A549 (cell line): ENCODE data around the gene DCUN1D5.

Source experiments
- CBX2 ChIP-seq: fragments of 200-600 bp; sonication (generic); IDR thresholded peaks from 2 replicates; pipeline ENCODE4 v1.6.1; 2016; ENCODE audit warnings: low read depth, mild to moderate bottlenecking, borderline replicate concordance
- CBX8 ChIP-seq: fragments of 200-600 bp; sonication (generic); IDR thresholded peaks from 2 replicates; pipeline ENCODE4 v1.6.1; 2016
- CHD2 ChIP-seq: fragments of 150-350 bp; IDR thresholded peaks from 2 replicates; pipeline ENCODE4 v1.6.1; 2014; ENCODE audit warnings: low read length; ENCODE audit not compliant: partially characterized antibody
- HEYL ChIP-seq: fragments of 250-450 bp; sonication (Bioruptor Pico); IDR thresholded peaks from 2 replicates; pipeline ENCODE4 v1.8.0; 2021; ENCODE audit warnings: mild to moderate bottlenecking, moderate library complexity
- HOXB5 ChIP-seq: fragments of 250-450 bp; sonication (Bioruptor Pico); IDR thresholded peaks from 2 replicates; pipeline ENCODE4 v1.5.0; 2020; ENCODE audit warnings: mild to moderate bottlenecking, moderate library complexity
- MYC ChIP-seq: IDR thresholded peaks from 2 replicates; pipeline ENCODE4 v1.6.1; 2012; ENCODE audit warnings: mild to moderate bottlenecking, inconsistent platforms, low read length, improper control_type of control experiment, borderline replicate concordance
- POLR2A ChIP-seq: IDR thresholded peaks from 2 replicates; pipeline ENCODE4 v1.6.1; 2012; ENCODE audit warnings: mild to moderate bottlenecking, low read length
- POLR2AphosphoS2 ChIP-seq: conservative IDR thresholded peaks from 2 replicates; pipeline ENCODE4 v1.6.1; 2012; ENCODE audit warnings: low read length, improper control_type of control experiment, inconsistent platforms
- RFX5 ChIP-seq: fragments of 450-650 bp; IDR thresholded peaks from 2 replicates; pipeline ENCODE4 v1.7.1; 2014; ENCODE audit warnings: antibody characterized with exemption, mild to moderate bottlenecking, moderate library complexity
- ZC3H11A ChIP-seq: fragments of 450-650 bp; IDR thresholded peaks from 2 replicates; pipeline ENCODE4 v1.6.1; 2014; ENCODE audit warnings: antibody characterized with exemption, mild to moderate bottlenecking
- TF ChIP-seq, protein P1 (sequence below): fragments of 200-600 bp; sonication (generic); IDR thresholded peaks from 2 replicates; pipeline ENCODE4 v1.6.1; 2016; ENCODE audit warnings: antibody characterized with exemption, mild to moderate bottlenecking, moderate library complexity
- TF ChIP-seq, protein P2 (sequence below): fragments of >200 bp; sonication (Bioruptor Twin); formaldehyde crosslinking; IDR thresholded peaks from 3 replicates; pipeline ENCODE4 v1.5.1; 2016
- TF ChIP-seq, protein P3 (sequence below): fragments of 450-650 bp; IDR thresholded peaks from 2 replicates; pipeline ENCODE4 v1.6.1; 2014; ENCODE audit warnings: antibody characterized with exemption
- TF ChIP-seq, protein P4 (sequence below): IDR thresholded peaks from 2 replicates; pipeline ENCODE4 v1.6.1; 2012

- no peak for TF ChIP-seq HEYL (CRISPR knock-in tag)
- no peak for TF ChIP-seq CHD2
- TF ChIP-seq MYC = no peak
- TF ChIP-seq, protein P1, sequence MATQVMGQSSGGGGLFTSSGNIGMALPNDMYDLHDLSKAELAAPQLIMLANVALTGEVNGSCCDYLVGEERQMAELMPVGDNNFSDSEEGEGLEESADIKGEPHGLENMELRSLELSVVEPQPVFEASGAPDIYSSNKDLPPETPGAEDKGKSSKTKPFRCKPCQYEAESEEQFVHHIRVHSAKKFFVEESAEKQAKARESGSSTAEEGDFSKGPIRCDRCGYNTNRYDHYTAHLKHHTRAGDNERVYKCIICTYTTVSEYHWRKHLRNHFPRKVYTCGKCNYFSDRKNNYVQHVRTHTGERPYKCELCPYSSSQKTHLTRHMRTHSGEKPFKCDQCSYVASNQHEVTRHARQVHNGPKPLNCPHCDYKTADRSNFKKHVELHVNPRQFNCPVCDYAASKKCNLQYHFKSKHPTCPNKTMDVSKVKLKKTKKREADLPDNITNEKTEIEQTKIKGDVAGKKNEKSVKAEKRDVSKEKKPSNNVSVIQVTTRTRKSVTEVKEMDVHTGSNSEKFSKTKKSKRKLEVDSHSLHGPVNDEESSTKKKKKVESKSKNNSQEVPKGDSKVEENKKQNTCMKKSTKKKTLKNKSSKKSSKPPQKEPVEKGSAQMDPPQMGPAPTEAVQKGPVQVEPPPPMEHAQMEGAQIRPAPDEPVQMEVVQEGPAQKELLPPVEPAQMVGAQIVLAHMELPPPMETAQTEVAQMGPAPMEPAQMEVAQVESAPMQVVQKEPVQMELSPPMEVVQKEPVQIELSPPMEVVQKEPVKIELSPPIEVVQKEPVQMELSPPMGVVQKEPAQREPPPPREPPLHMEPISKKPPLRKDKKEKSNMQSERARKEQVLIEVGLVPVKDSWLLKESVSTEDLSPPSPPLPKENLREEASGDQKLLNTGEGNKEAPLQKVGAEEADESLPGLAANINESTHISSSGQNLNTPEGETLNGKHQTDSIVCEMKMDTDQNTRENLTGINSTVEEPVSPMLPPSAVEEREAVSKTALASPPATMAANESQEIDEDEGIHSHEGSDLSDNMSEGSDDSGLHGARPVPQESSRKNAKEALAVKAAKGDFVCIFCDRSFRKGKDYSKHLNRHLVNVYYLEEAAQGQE = no peak
- TF ChIP-seq, protein P2, sequence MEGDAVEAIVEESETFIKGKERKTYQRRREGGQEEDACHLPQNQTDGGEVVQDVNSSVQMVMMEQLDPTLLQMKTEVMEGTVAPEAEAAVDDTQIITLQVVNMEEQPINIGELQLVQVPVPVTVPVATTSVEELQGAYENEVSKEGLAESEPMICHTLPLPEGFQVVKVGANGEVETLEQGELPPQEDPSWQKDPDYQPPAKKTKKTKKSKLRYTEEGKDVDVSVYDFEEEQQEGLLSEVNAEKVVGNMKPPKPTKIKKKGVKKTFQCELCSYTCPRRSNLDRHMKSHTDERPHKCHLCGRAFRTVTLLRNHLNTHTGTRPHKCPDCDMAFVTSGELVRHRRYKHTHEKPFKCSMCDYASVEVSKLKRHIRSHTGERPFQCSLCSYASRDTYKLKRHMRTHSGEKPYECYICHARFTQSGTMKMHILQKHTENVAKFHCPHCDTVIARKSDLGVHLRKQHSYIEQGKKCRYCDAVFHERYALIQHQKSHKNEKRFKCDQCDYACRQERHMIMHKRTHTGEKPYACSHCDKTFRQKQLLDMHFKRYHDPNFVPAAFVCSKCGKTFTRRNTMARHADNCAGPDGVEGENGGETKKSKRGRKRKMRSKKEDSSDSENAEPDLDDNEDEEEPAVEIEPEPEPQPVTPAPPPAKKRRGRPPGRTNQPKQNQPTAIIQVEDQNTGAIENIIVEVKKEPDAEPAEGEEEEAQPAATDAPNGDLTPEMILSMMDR = no peak
- no peak for TF ChIP-seq POLR2A
- no peak for TF ChIP-seq CBX8
- no peak for TF ChIP-seq POLR2AphosphoS2
- TF ChIP-seq RFX5 = no peak
- TF ChIP-seq CBX2 = no peak
- TF ChIP-seq, protein P3, sequence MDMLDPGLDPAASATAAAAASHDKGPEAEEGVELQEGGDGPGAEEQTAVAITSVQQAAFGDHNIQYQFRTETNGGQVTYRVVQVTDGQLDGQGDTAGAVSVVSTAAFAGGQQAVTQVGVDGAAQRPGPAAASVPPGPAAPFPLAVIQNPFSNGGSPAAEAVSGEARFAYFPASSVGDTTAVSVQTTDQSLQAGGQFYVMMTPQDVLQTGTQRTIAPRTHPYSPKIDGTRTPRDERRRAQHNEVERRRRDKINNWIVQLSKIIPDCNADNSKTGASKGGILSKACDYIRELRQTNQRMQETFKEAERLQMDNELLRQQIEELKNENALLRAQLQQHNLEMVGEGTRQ = no peak
- no peak for TF ChIP-seq HOXB5 (CRISPR knock-in tag)
- TF ChIP-seq ZC3H11A = no peak
- TF ChIP-seq, protein P4, sequence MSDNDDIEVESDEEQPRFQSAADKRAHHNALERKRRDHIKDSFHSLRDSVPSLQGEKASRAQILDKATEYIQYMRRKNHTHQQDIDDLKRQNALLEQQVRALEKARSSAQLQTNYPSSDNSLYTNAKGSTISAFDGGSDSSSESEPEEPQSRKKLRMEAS = no peak
Observed at GRCh38 chr11:103042161-103042560, 49.8 kb downstream of the DCUN1D5 start.
